ENCODE measurements around the gene TSPAN3.

Gene TSPAN3

GRCh38 chr15:76991741-76992645 is 78.9 kb downstream of the TSPAN3 start:
- no peak for TF ChIP-seq FOXM1 (IDR thresholded peaks at IDR 0.05; ENCODE audit: borderline replicate concordance, low read depth)
- TF ChIP-seq ZBTB7A (IDR thresholded peaks at IDR 0.05; ENCODE audit: low read depth) = no peak
- no peak for TF ChIP-seq CREB1 (IDR thresholded peaks at IDR 0.05; ENCODE audit: low read depth)
- TF ChIP-seq TCF12 (IDR thresholded peaks at IDR 0.05; ENCODE audit: low read depth) = no peak
- TF ChIP-seq USF1 (IDR thresholded peaks at IDR 0.05) = no peak
- TF ChIP-seq, protein P1, sequence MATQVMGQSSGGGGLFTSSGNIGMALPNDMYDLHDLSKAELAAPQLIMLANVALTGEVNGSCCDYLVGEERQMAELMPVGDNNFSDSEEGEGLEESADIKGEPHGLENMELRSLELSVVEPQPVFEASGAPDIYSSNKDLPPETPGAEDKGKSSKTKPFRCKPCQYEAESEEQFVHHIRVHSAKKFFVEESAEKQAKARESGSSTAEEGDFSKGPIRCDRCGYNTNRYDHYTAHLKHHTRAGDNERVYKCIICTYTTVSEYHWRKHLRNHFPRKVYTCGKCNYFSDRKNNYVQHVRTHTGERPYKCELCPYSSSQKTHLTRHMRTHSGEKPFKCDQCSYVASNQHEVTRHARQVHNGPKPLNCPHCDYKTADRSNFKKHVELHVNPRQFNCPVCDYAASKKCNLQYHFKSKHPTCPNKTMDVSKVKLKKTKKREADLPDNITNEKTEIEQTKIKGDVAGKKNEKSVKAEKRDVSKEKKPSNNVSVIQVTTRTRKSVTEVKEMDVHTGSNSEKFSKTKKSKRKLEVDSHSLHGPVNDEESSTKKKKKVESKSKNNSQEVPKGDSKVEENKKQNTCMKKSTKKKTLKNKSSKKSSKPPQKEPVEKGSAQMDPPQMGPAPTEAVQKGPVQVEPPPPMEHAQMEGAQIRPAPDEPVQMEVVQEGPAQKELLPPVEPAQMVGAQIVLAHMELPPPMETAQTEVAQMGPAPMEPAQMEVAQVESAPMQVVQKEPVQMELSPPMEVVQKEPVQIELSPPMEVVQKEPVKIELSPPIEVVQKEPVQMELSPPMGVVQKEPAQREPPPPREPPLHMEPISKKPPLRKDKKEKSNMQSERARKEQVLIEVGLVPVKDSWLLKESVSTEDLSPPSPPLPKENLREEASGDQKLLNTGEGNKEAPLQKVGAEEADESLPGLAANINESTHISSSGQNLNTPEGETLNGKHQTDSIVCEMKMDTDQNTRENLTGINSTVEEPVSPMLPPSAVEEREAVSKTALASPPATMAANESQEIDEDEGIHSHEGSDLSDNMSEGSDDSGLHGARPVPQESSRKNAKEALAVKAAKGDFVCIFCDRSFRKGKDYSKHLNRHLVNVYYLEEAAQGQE (IDR thresholded peaks at IDR 0.05; ENCODE audit: low read depth) = no peak
- TF ChIP-seq EGR1 (IDR thresholded peaks at IDR 0.05) = no peak
- TF ChIP-seq, protein P2, sequence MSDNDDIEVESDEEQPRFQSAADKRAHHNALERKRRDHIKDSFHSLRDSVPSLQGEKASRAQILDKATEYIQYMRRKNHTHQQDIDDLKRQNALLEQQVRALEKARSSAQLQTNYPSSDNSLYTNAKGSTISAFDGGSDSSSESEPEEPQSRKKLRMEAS (IDR thresholded peaks at IDR 0.05) = no peak
- TF ChIP-seq YY1 (IDR thresholded peaks at IDR 0.05; ENCODE audit: low read depth) = no peak
- TF ChIP-seq CEBPB (IDR thresholded peaks at IDR 0.05) = no peak
- TF ChIP-seq TAF1 (IDR thresholded peaks at IDR 0.05; ENCODE audit: low read depth) = no peak
- no peak for TF ChIP-seq EP300 (IDR thresholded peaks at IDR 0.05; ENCODE audit: borderline replicate concordance)
- no peak for TF ChIP-seq RAD21 (IDR thresholded peaks at IDR 0.05; ENCODE audit: low read depth)
- TF ChIP-seq NFIC (IDR thresholded peaks at IDR 0.05) = no peak
- no peak for TF ChIP-seq TEAD4 (IDR thresholded peaks at IDR 0.05)
